Measurements from ENCODE around the gene ANKRD36C. TPM values are rescaled to one million over a fixed set of nuclear protein-coding genes. Genes with fewer than 3 reads are reported as not detected.
"Not testable (repeated sequence)": the region's sequence is repeated elsewhere in the genome, so short reads cannot be mapped to it uniquely, and the experiment has no call there.

Gene ANKRD36C
- total RNA-seq, 1 experiment from 2014 or later = 7.3 TPM

- DNase-seq (ENCODE audit: low spot score) = not testable (repeated sequence)
Observed at GRCh38 chr2:96008051-96008450, 16.4 kb upstream of the ANKRD36C start.

GRCh38 chr2:96006248-96006647 lies 14.6 kb upstream of the ANKRD36C start:
- DNase-seq (ENCODE audit: low spot score) = not testable (repeated sequence)

GRCh38 chr2:95992520-95993272 lies 1.1 kb upstream of the ANKRD36C start:
- DNase-seq (ENCODE audit: low spot score) = peak; percentile 58

- not testable (repeated sequence) for DNase-seq (ENCODE audit: low spot score)
Observed at GRCh38 chr2:95992102-95992501, 478 bp upstream of the ANKRD36C start.

- not testable (repeated sequence) for DNase-seq (ENCODE audit: low spot score)
Observed at GRCh38 chr2:95990884-95991283, 740 bp downstream of the ANKRD36C start.

GRCh38 chr2:95951662-95952061 lies 40.0 kb downstream of the ANKRD36C start:
- DNase-seq (ENCODE audit: low spot score) = not testable (repeated sequence)

- not testable (repeated sequence) for DNase-seq (ENCODE audit: low spot score)
Observed at GRCh38 chr2:95948039-95948438, 43.6 kb downstream of the ANKRD36C start.

- not testable (repeated sequence) for DNase-seq (ENCODE audit: low spot score)
Observed at GRCh38 chr2:95939947-95940346, 51.7 kb downstream of the ANKRD36C start.

- not testable (repeated sequence) for DNase-seq (ENCODE audit: low spot score)
Observed at GRCh38 chr2:95930740-95931139, 60.9 kb downstream of the ANKRD36C start.

GRCh38 chr2:95917007-95917406 lies 74.6 kb downstream of the ANKRD36C start:
- DNase-seq (ENCODE audit: low spot score) = not testable (repeated sequence)

GRCh38 chr2:95915131-95915530 lies 76.5 kb downstream of the ANKRD36C start:
- DNase-seq (ENCODE audit: low spot score) = not testable (repeated sequence)

GRCh38 chr2:95911431-95911830 lies 80.2 kb downstream of the ANKRD36C start:
- DNase-seq (ENCODE audit: low spot score) = peak; percentile 58

- peak; percentile 3 for DNase-seq (ENCODE audit: low spot score)
Observed at GRCh38 chr2:95894443-95894842, 97.2 kb downstream of the ANKRD36C start.

- DNase-seq (ENCODE audit: low spot score) = not testable (repeated sequence)
Observed at GRCh38 chr2:95867929-95868328, 123.7 kb downstream of the ANKRD36C start.

- not testable (repeated sequence) for DNase-seq (ENCODE audit: low spot score)
Observed at GRCh38 chr2:95867047-95867677, 124.5 kb downstream of the ANKRD36C start.

- peak; percentile 4 for DNase-seq (ENCODE audit: low spot score)
Observed at GRCh38 chr2:95862121-95862520, 129.5 kb downstream of the ANKRD36C start.

GRCh38 chr2:95836151-95836550 lies 155.5 kb downstream of the ANKRD36C start:
- no peak for DNase-seq (ENCODE audit: low spot score)

GRCh38 chr2:95834077-95835013 lies 157.3 kb downstream of the ANKRD36C start:
- DNase-seq (ENCODE audit: low spot score) = not testable (repeated sequence)

- not testable (repeated sequence) for DNase-seq (ENCODE audit: low spot score)
Observed at GRCh38 chr2:95824218-95824617, 167.4 kb downstream of the ANKRD36C start.

- DNase-seq (ENCODE audit: low spot score) = not testable (repeated sequence)
Observed at GRCh38 chr2:95817521-95817920, 174.1 kb downstream of the ANKRD36C start.

GRCh38 chr2:95813311-95813710 lies 178.3 kb downstream of the ANKRD36C start:
- not testable (repeated sequence) for DNase-seq (ENCODE audit: low spot score)

- no peak for DNase-seq (ENCODE audit: low spot score)
Observed at GRCh38 chr2:95799892-95800291, 191.7 kb downstream of the ANKRD36C start.

Data from HT-29 (cell line).